MM.1S (cell line): ENCODE data around the gene FAM78B.

ENCODE experiments used
- CTCF ChIP-seq: fragments of 300-600 bp; sonication (generic); IDR thresholded peaks from 2 replicates; pipeline ENCODE4 v1.5.1; 2016; ENCODE audit warnings: antibody characterized with exemption, low read length, mixed read lengths
- EZH2 ChIP-seq: fragments of 300-600 bp; sonication (generic); optimal IDR thresholded peaks from 2 replicates; pipeline ENCODE3; 2017; ENCODE audit warnings: low read depth, mild to moderate bottlenecking, antibody characterized with exemption, low read length, mixed read lengths

- TF ChIP-seq EZH2 (no peak), CTCF (no peak)
Observed at GRCh38 chr1:166063701-166064100, 103.1 kb downstream of the FAM78B start.
